IPS DF 6.9 (cell line): ENCODE results near the gene MEA1.

Experiments used
- DNase-seq: peaks from one replicate; pipeline ENCODE4 v3.0.0-alpha.2; 2013; ENCODE audit warnings: low read depth, low spot score
- H3K27ac ChIP-seq: one replicate; pipeline ENCODE4 v1.5.1; 2013; ENCODE audit warnings: low read length, control low read depth
- H3K27me3 ChIP-seq: 2 replicates; pipeline ENCODE4 v1.6.1; 2013; ENCODE audit warnings: mild to moderate bottlenecking, low read length; ENCODE audit not compliant: control insufficient read depth, insufficient read depth
- H3K36me3 ChIP-seq: 2 replicates; pipeline ENCODE4 v1.6.1; 2013; ENCODE audit warnings: low read length; ENCODE audit not compliant: control insufficient read depth, insufficient read depth
- H3K4me1 ChIP-seq: 2 replicates; pipeline ENCODE4 v1.6.1; 2013; ENCODE audit warnings: low read length; ENCODE audit not compliant: control insufficient read depth, insufficient read depth
- H3K4me3 ChIP-seq: 2 replicates; pipeline ENCODE4 v1.5.1; 2013; ENCODE audit warnings: mild to moderate bottlenecking, low read length
- H3K9me3 ChIP-seq: 2 replicates; pipeline ENCODE4 v1.6.1; 2013; ENCODE audit warnings: low read length, inconsistent platforms; ENCODE audit not compliant: control insufficient read depth, insufficient read depth
- WGBS: extraction: QIAGEN DNeasy Blood & Tissue Kit; methylation state at CpG from one replicate; pipeline ENCODE4 v1.1.7; 2013; ENCODE audit warnings: mixed read lengths, missing lambda C conversion rate; ENCODE audit not compliant: insufficient read length, insufficient coverage; 5-methylcytosine and 5-hydroxymethylcytosine counted together

The MEA1 gene

DNA sequence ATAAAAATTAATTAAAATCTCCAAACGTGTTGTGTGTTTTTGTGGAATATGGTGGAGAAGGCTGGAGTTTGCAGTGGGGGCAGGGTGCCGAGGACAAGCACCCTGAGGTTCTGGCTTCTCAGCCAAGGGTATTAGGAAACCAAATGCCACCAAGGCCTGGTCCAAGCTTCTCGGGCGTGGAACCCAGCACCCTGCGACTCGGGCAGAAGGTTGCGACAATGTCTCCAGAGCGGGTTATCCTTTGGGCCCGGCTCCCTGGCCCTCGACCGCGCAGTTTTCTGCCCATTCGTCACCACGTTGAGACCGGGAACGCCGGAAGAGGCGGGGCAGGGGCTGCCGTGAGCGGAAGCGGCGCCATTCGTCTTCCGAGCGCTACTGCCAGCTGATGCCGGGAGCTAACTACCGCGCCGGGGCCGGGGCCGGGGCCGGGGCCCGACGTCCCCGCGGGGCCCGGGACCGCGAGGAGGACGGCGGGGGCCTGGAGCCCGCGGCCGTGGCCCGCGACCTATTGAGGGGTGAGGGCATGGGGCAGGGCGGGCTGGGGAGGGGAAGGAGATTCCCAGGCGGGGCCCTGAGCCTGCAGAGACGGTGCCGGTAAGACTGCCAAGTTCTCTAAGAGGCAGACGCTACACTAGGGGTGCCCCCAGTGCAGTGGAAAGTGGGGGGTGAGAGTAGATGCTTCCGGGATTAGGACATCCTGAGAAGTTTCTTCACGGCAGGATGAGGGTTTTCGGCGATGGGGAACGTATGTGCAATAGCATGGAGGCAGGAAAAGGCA lies 7.7 kb upstream of the MEA1 start, which contains the start of gene RRP36:
Gene RRP36 (plus strand): TSS at position 354 of the 778 bp plus-strand sequence. CDS start 32 bp downstream, at position 386.
- H3K4me3 ChIP-seq, result peak within 1 kb of the TSS; percentile 75
- no peaks in the 10 kb centered on the region for H3K27me3 ChIP-seq
- no peak within 1 kb of the TSS for H3K27ac ChIP-seq
- no CpG with 5 or more reads among the region's 56 CpGs for WGBS
- DNase-seq, result no peak
- H3K4me1 ChIP-seq, result no peaks in the 10 kb centered on the region
- H3K36me3 ChIP-seq, result peaks cover 21% of the 10 kb centered on the region; the same call in 1 of the 2 replicates
- no peaks in the 10 kb centered on the region for H3K9me3 ChIP-seq

DNA sequence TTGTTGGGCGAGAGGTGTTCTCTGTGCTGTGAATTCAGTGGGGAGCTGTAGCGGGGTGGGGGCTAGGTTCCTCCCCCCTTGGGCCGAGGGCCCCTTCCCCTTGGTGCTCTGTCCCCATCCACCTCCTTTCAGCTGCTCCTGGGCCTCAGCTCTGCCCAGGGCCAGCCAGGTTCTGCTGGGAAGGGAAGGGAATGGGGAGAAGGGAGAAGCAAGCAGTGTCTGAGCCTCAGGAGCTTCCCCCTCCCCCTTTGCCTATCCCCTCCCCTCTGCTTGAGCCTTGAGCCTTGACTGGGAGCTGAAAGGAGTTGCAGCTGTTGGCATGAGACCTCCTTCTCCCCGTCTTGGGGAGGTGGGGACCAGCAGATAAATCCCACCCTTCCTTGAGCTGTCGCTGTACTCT lies 7.1 kb upstream of the MEA1 start:
- Histone ChIP-seq H3K27me3 (no peaks in the 10 kb centered on the region), H3K36me3 (peaks cover 19% of the 10 kb centered on the region; the same call in 1 of the 2 replicates), H3K4me1 (no peaks in the 10 kb centered on the region), H3K9me3 (no peaks in the 10 kb centered on the region), H3K27ac (no peak overlapping the region), H3K4me3 (no peak overlapping the region; the same call in 1 of the 2 replicates)
- no CpG with 5 or more reads among the region's 5 CpGs for WGBS
- DNase-seq, result no peak

DNA sequence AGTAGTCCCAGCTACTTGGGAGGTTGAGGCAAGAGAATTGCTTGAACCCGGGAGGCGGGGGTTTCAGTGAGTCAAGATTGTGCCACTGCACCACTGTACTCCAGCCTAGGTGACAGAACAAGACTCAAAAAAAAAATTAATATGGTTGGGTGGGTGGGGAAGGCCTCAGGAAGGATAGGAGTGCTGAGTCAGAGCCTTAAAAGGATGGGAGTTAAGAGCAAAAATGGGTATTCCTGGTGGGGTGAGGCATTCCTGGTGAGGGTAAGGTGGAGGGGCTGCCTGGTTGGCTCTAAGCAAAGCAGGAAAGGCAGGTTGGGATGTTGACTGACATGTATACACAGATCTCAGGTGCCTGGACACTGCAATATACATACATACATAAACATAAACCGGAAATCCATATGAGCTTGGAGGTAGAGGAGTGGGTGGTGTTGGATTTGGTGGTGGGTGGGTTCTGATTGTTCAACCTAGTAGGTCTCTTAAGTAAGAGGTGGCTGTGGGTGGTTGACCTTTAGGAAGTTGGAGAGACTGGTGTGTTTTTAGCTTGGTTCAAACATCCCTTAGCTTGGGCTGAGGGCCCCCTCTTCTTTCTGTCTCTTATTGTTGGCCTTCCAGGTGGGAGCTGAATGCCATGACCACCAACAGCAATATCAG lies 6.4 kb upstream of the MEA1 start:
- H3K27ac ChIP-seq, result no peak overlapping the region
- WGBS, result no CpG with 5 or more reads among the region's 3 CpGs
- H3K36me3 ChIP-seq, result peaks cover 17% of the 10 kb centered on the region; the same call in 1 of the 2 replicates
- no peak overlapping the region for H3K4me3 ChIP-seq
- no peaks in the 10 kb centered on the region for H3K9me3 ChIP-seq
- no peak for DNase-seq
- H3K27me3 ChIP-seq, result no peaks in the 10 kb centered on the region
- no peaks in the 10 kb centered on the region for H3K4me1 ChIP-seq

DNA sequence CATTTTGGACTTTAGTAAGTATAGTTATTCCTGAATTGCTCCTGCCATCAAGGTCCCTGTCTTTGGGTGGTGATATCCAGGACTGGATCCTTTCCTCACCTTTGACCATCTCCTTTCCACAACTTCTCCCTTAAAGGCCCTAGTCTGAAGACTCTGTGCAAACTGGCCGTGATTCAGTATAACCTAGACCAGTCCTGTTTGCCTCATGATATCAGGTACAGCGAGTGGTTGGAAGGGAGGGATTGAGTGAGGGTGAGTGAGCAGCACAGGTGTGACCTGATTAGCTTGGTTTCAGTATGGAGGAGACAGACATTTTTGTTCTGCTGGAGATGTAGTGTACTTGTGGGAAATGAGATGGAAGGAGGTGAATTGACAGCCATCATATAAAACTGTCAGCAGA lies 5.4 kb upstream of the MEA1 start:
- Histone ChIP-seq H3K4me3 (no peak overlapping the region), H3K9me3 (no peaks in the 10 kb centered on the region), H3K27ac (no peak overlapping the region), H3K4me1 (no peaks in the 10 kb centered on the region), H3K27me3 (no peaks in the 10 kb centered on the region), H3K36me3 (peaks cover 8% of the 10 kb centered on the region; the same call in 1 of the 2 replicates)
- DNase-seq, result no peak
- WGBS, result no CpG with 5 or more reads among the region's 2 CpGs

GRCh38 chr6:43016943-43017334 lies 3.2 kb upstream of the MEA1 start:
- Histone ChIP-seq H3K27ac (no peak overlapping the region), H3K36me3 (peaks cover 12% of the 10 kb centered on the region), H3K9me3 (no peaks in the 10 kb centered on the region), H3K27me3 (no peaks in the 10 kb centered on the region), H3K4me1 (no peaks in the 10 kb centered on the region), H3K4me3 (no peak overlapping the region)
- WGBS, result no CpG with 5 or more reads among the region's 12 CpGs
- no peak for DNase-seq

GRCh38 chr6:43016176-43016942 lies 2.6 kb upstream of the MEA1 start:
- H3K27ac ChIP-seq, result no peak overlapping the region
- H3K27me3 ChIP-seq, result no peaks in the 10 kb centered on the region
- DNase-seq, result no peak
- H3K4me3 ChIP-seq, result no peak overlapping the region
- H3K36me3 ChIP-seq, result peaks cover 14% of the 10 kb centered on the region
- no CpG with 5 or more reads among the region's 7 CpGs for WGBS
- H3K4me1 ChIP-seq, result no peaks in the 10 kb centered on the region
- no peaks in the 10 kb centered on the region for H3K9me3 ChIP-seq

GRCh38 chr6:43014434-43014909 lies 726 bp upstream of the MEA1 start:
- H3K9me3 ChIP-seq, result no peaks in the 10 kb centered on the region
- peaks cover 26% of the 10 kb centered on the region for H3K36me3 ChIP-seq
- peak overlapping the region; percentile 66; the same call in 1 of the 2 replicates for H3K4me3 ChIP-seq
- no peaks in the 10 kb centered on the region for H3K4me1 ChIP-seq
- WGBS, result 100% methylated on average over 1 of the region's 7 CpGs
- no peak overlapping the region for H3K27ac ChIP-seq
- H3K27me3 ChIP-seq, result no peaks in the 10 kb centered on the region
- DNase-seq, result no peak

DNA sequence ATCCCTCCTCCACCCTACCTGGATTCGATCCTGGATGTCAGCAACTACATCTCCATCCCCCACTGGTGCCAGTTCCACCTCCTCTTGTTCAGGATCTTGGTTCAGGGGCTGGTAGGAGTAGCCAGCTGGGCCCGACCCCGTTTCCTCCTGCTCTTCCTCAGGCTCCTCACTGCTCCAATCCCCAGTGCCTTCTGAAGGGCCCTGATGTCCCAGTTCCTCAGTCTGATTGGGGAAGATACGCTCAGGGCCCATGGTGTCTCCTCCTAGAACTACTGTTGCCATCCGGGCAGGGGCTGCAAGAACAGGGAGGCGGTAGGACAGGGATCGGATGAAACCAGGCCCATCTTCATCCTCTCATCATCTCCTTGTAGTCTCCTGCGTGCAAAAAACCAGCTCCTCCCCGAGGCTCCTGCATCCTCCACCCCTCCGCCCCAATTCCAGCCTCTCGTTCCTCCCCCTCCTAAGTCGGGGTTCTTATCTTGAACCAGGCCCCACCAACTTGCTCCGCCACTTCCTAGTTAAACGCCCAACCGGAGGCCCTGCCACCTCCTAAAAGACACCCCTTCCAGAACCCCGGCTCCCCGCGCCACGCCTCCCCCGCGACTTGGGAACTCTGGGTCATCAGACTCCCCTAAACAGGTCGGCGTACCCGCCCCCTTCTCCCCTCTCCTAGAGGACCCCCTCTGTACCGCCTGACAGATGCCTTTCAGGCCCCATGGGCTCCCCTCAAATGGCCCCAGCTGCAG lies 476 bp downstream of the MEA1 start:
- H3K36me3 ChIP-seq, result peaks cover 30% of the 10 kb centered on the region
- H3K27ac ChIP-seq, result no peak overlapping the region
- peak overlapping the region; percentile 70 for H3K4me3 ChIP-seq
- WGBS, result no CpG with 5 or more reads among the region's 25 CpGs
- H3K4me1 ChIP-seq, result no peaks in the 10 kb centered on the region
- DNase-seq, result no peak
- H3K27me3 ChIP-seq, result no peaks in the 10 kb centered on the region
- H3K9me3 ChIP-seq, result no peaks in the 10 kb centered on the region

DNA sequence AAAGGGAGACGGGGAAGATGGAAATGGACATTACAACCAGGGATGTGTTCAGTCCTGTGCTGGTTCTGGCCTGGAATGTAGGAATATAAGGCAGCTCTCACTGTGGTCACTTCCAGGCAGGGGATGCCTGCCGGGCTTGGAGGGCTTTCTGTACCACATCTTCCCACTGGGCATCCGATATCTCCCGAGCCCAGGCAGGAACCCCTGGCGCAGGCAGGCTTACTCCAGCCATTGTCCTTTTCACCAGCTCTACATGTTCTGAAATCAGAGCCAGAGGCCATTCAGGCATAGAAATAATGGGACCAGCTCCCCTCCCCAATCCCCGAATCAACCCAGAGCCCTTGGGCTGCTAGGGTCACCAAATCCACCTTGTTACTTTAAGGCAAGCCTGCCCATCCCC lies 1.4 kb downstream of the MEA1 start:
- no peak for DNase-seq
- no peak overlapping the region for H3K4me3 ChIP-seq
- no peak overlapping the region for H3K27ac ChIP-seq
- H3K36me3 ChIP-seq, result peaks cover 28% of the 10 kb centered on the region
- H3K4me1 ChIP-seq, result no peaks in the 10 kb centered on the region
- H3K9me3 ChIP-seq, result no peaks in the 10 kb centered on the region
- WGBS, result no CpG with 5 or more reads among the region's 6 CpGs
- H3K27me3 ChIP-seq, result no peaks in the 10 kb centered on the region

DNA sequence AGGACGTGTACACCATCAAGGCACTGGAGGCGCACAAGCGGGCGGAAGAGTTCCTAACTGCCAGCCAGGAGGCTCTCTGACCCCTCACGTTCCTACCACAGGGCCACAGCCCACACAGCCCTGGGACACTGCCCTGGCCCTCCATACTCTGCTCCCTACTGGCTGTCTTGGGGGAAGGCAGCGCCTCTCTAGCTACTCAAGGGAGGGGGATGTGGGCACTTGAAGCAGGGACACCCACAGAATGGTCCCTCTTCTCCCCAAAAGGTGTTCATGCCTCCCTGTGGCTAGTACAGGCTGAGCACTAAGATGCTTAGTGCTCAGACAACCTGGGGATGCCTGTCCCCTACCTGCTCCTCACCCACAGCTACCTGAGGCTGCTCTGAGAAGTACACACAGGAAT lies 2.5 kb downstream of the MEA1 start:
- Histone ChIP-seq H3K4me3 (no peak overlapping the region), H3K27me3 (no peaks in the 10 kb centered on the region), H3K4me1 (no peaks in the 10 kb centered on the region), H3K36me3 (peaks cover 36% of the 10 kb centered on the region), H3K9me3 (no peaks in the 10 kb centered on the region), H3K27ac (no peak overlapping the region)
- no CpG with 5 or more reads among the region's 6 CpGs for WGBS
- no peak for DNase-seq
